Endothelial cell of umbilical vein (primary cell): ENCODE results near the gene MTA1. TPM values are rescaled to one million over a fixed set of nuclear protein-coding genes. Genes with fewer than 3 reads are reported as not detected.

Experiments
- BruUV-seq: library from RNA; stranded (reverse); fragments of 400-500 nt; replicated peaks from 2 replicates; lab custom pipeline; 2021; lab: Mats Ljungman, UMichigan
- CTCF ChIA-PET: fragments of 300-600, 350-600 bp; sonication (Branson Sonifier 250); formaldehyde crosslinking; loops from one replicate; lab custom pipeline; 2021; ENCODE audit warnings: antibody characterized with exemption, inconsistent platforms; lab: Charles Lee
- POLR2A ChIA-PET: fragments of 300-600, 350-600 bp; sonication (Branson Sonifier 250); formaldehyde crosslinking; loops from one replicate; lab custom pipeline; 2021; ENCODE audit warnings: antibody characterized with exemption, inconsistent platforms; lab: Charles Lee
- DNase-seq: peaks from one replicate; pipeline ENCODE4 v3.0.0-alpha.2; 2011; ENCODE audit warnings: low read depth, low spot score
- FAIRE-seq: peaks from 2 replicates; lab custom pipeline; 2011; peaks lifted over from hg19 to GRCh38; lab: Jason Lieb, UNC
- H2AFZ ChIP-seq: 2 replicates; pipeline ENCODE4 v1.6.0; 2012; ENCODE audit warnings: low read depth, low read length, control low read depth, inconsistent platforms
- H3K27ac ChIP-seq: 2 replicates; pipeline ENCODE4 v1.5.1; 2011; ENCODE audit warnings: low read depth, mild to moderate bottlenecking, control low read depth, low read length, moderate library complexity; ENCODE audit not compliant: insufficient read depth
- H3K27me3 ChIP-seq, 2 experiments: 2 replicates each; pipeline versions ENCODE4 v1.6.0 to v1.6.1; 2011; ENCODE audit warnings: low read length in 2 of 2, mixed read lengths in 1 of 2; ENCODE audit not compliant: control insufficient read depth in 2 of 2, insufficient read depth in 2 of 2
- H3K36me3 ChIP-seq, 2 experiments: 2 replicates in 1 of 2; 3 replicates in 1 of 2; pipeline ENCODE4 v1.5.1; 2011; ENCODE audit warnings: low read length in 2 of 2, mild to moderate bottlenecking in 1 of 2, moderate library complexity in 1 of 2; ENCODE audit not compliant: control insufficient read depth in 2 of 2, insufficient read depth in 2 of 2; ENCODE audit errors: extremely low read depth in 1 of 2
- H3K4me1 ChIP-seq: 3 replicates; pipeline ENCODE4 v1.5.1; 2011; ENCODE audit warnings: mild to moderate bottlenecking, low read length; ENCODE audit not compliant: control insufficient read depth, insufficient read depth; ENCODE audit errors: extremely low read depth
- H3K4me2 ChIP-seq: 2 replicates; pipeline ENCODE4 v1.6.1; 2011; ENCODE audit warnings: low read length, control low read depth, mixed read lengths; ENCODE audit not compliant: insufficient read depth
- H3K4me3 ChIP-seq, 3 experiments: fragments of 200-600 bp in 1 of 3; sonication (generic), shearing (Covaris generic) in 1 of 3; replicated peaks in 1 of 3; 2 replicates each; pipeline ENCODE4 v1.5.1; 2011 to 2016; ENCODE audit warnings: control low read depth in 3 of 3, low read length in 3 of 3, mild to moderate bottlenecking in 2 of 3, inconsistent platforms in 1 of 3, low read depth in 1 of 3, moderate library complexity in 1 of 3; ENCODE audit not compliant: insufficient read depth in 1 of 3
- H3K79me2 ChIP-seq: 2 replicates; pipeline ENCODE4 v1.6.0; 2012; ENCODE audit warnings: low read length, inconsistent platforms; ENCODE audit not compliant: control insufficient read depth, insufficient read depth
- H3K9ac ChIP-seq: replicated peaks from 2 replicates; pipeline ENCODE3; 2011; ENCODE audit warnings: low read length, control low read depth; ENCODE audit not compliant: insufficient read depth; ENCODE audit errors: extremely low read depth
- H3K9me1 ChIP-seq: replicated peaks from 3 replicates; pipeline ENCODE4 v1.6.0; 2011; ENCODE audit warnings: mild to moderate bottlenecking, low read length; ENCODE audit not compliant: control insufficient read depth, insufficient read depth; ENCODE audit errors: extremely low read depth
- H3K9me3 ChIP-seq: replicated peaks from 2 replicates; pipeline ENCODE4 v1.5.1; 2012; ENCODE audit warnings: low read length, inconsistent platforms; ENCODE audit not compliant: control insufficient read depth, insufficient read depth
- H4K20me1 ChIP-seq: replicated peaks from 2 replicates; pipeline ENCODE3; 2011; ENCODE audit warnings: mild to moderate bottlenecking, low read length; ENCODE audit not compliant: control insufficient read depth, insufficient read depth; ENCODE audit errors: extremely low read depth
- EZH2 ChIP-seq: IDR thresholded peaks from 2 replicates; pipeline ENCODE4 v1.6.1; 2012; ENCODE audit warnings: borderline replicate concordance, low read depth, mild to moderate bottlenecking, moderate library complexity, low read length, inconsistent platforms; ENCODE audit not compliant: severe bottlenecking
- FOS ChIP-seq: IDR thresholded peaks from 2 replicates; pipeline ENCODE4 v1.6.1; 2011; ENCODE audit warnings: mild to moderate bottlenecking, low read length, moderate library complexity, borderline replicate concordance; ENCODE audit not compliant: insufficient read depth
- GATA2 ChIP-seq: IDR thresholded peaks from 2 replicates; pipeline ENCODE4 v1.7.0; 2011; ENCODE audit warnings: low read depth, mild to moderate bottlenecking, moderate library complexity, mixed read lengths, low read length; ENCODE audit not compliant: insufficient read length, insufficient read depth
- JUN ChIP-seq: IDR thresholded peaks from 2 replicates; pipeline ENCODE4 v1.6.1; 2011; ENCODE audit warnings: borderline replicate concordance, low read depth; ENCODE audit not compliant: insufficient read length, insufficient read depth
- MYC ChIP-seq: IDR thresholded peaks from one replicate; pipeline ENCODE4 v1.6.1; 2011; ENCODE audit warnings: mild to moderate bottlenecking, low read depth, low read length
- POLR2A ChIP-seq: IDR thresholded peaks from 2 replicates; pipeline ENCODE4 v1.6.1; 2012; ENCODE audit warnings: low read depth, mild to moderate bottlenecking, control low read depth, low read length
- POLR2AphosphoS5 ChIP-seq: IDR thresholded peaks from 2 replicates; pipeline ENCODE4 v1.6.1; 2012; ENCODE audit warnings: low read depth, mild to moderate bottlenecking, control low read depth, low read length, moderate library complexity; ENCODE audit not compliant: insufficient read depth
- dilution Hi-C: fragments of 300-500 bp; cut with MboI; formaldehyde crosslinking; loops from one replicate; pipeline ENCODE4 v1.15.0; 2019; ENCODE audit warnings: low sequenced_read_pairs; ENCODE audit not compliant: extremely low pct_ligation_motif_present
- intact Hi-C: fragments of 100-400 bp; cut with micrococcal nuclease; formaldehyde crosslinking; loops from one replicate; pipeline ENCODE4 v1.10.0; 2022
- polyA plus RNA-seq, 4 experiments: library from polyadenylated mRNA; depleted of rRNA in 3 of 4; stranded (reverse) in 3 of 4; unstranded in 1 of 4; fragments of >200 nt; gene quantifications; 2 replicates each; pipeline versions ENCODE4 v1.2.1 to v1.2.3, GENCODE V29; 2011 to 2012; ENCODE audit warnings: missing spikeins in 1 of 4
- total RNA-seq: library from RNA; stranded (reverse); gene quantifications from 2 replicates; pipeline ENCODE4 v1.2.3, GENCODE V29; 2021
- TF ChIP-seq, protein P1 (sequence below): IDR thresholded peaks from 2 replicates; pipeline ENCODE4 v1.6.1; 2011; ENCODE audit not compliant: insufficient read depth, insufficient read length
- TF ChIP-seq, protein P2 (sequence below), 2 donors: IDR thresholded peaks; 1 replicate in 1 of 2; 2 replicates in 1 of 2; pipeline ENCODE4 v1.5.1; 2011; ENCODE audit warnings: low read length in 2 of 2, mild to moderate bottlenecking in 2 of 2, moderate library complexity in 2 of 2, control low read depth in 1 of 2, inconsistent platforms in 1 of 2, low read depth in 1 of 2; ENCODE audit not compliant: insufficient read depth in 1 of 2; ENCODE audit errors: extremely low read depth in 1 of 2

MTA1 gene
- total and polyA plus RNA-seq, 2 donors (not counting 3 experiments of a cell fraction or from before 2014, with no cell fraction given): 85.2 to 167 TPM

DNA sequence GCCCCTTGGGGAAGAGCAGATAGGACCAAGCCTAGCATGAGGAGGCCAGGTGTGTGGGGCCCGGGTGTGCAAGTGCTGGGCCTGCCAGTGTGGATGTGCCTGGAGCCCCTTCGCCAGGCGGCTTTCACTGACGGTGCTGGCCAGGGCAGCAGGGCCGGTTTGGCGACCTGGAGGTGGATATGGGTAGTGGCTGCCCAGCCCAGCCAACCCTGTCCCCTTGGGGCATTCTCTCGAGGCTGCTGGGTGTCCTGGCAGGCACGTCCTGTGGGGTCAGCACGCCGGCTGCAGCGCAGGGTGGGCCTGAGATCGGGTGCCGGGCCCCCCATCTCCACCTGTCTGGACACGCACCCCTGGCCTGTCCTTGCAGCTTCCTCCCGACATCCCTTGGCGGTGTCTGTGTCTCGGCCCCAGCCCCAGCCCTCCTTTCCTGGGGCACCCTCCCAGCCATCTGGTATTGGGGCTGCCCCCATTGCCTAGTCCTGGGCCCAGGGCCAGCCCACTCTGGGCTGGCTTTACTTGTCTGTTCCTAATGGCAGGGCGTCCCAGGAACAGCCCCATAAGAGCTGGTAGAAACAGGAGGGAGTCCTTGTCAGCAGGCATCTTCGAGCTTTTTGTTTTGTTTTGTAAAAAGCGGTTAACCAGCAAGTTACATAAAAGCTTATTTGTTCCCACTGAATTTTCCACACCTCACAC is 47.8 kb downstream of the MTA1 start:
- no peak for FAIRE-seq
- H3K9me1 ChIP-seq: no peaks in the 10 kb centered on the region
- ChIA-PET CTCF (interaction anchor here (1.2 to 6.3 kb wide), 2 partner anchors 9 to 14 kb away, joined by 3 to 53 read pairs; no protein-coding TSS in a partner anchor), POLR2A (no interaction called here)
- TF ChIP-seq MYC (no peak), GATA2 (no peak), FOS (no peak), JUN (no peak), POLR2A (no peak), POLR2AphosphoS5 (no peak), EZH2 (no peak)
- TF ChIP-seq, protein P1, sequence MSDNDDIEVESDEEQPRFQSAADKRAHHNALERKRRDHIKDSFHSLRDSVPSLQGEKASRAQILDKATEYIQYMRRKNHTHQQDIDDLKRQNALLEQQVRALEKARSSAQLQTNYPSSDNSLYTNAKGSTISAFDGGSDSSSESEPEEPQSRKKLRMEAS: no peak
- TF ChIP-seq, protein P2, sequence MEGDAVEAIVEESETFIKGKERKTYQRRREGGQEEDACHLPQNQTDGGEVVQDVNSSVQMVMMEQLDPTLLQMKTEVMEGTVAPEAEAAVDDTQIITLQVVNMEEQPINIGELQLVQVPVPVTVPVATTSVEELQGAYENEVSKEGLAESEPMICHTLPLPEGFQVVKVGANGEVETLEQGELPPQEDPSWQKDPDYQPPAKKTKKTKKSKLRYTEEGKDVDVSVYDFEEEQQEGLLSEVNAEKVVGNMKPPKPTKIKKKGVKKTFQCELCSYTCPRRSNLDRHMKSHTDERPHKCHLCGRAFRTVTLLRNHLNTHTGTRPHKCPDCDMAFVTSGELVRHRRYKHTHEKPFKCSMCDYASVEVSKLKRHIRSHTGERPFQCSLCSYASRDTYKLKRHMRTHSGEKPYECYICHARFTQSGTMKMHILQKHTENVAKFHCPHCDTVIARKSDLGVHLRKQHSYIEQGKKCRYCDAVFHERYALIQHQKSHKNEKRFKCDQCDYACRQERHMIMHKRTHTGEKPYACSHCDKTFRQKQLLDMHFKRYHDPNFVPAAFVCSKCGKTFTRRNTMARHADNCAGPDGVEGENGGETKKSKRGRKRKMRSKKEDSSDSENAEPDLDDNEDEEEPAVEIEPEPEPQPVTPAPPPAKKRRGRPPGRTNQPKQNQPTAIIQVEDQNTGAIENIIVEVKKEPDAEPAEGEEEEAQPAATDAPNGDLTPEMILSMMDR (IDR thresholded peaks at IDR 0.05; ENCODE audit: extremely low read depth in 1 of 2, insufficient read depth in 1 of 2, low read depth in 1 of 2, low read length in 2 of 2): no peak
- intact Hi-C loops (no loop called here), dilution Hi-C loops (no loop called here)
- H3K4me1 ChIP-seq: no peaks in the 10 kb centered on the region
- no peaks in the 10 kb centered on the region for H3K9me3 ChIP-seq
- H3K36me3 ChIP-seq: peaks cover 10 to 51% of the 10 kb centered on the region in 2 experiments
- H3K4me2 ChIP-seq: no peak overlapping the region
- no peaks in the 10 kb centered on the region for H3K79me2 ChIP-seq
- no peak for DNase-seq
- H2AFZ ChIP-seq: no peak overlapping the region
- no peak overlapping the region for H3K27ac ChIP-seq
- H4K20me1 ChIP-seq: no peaks in the 10 kb centered on the region
- H3K9ac ChIP-seq: no peak overlapping the region
- BruUV-seq: no TSS peak
- no peaks in the 10 kb centered on the region for H3K27me3 ChIP-seq
- H3K4me3 ChIP-seq: no peak overlapping the region
